ENCODE data around the gene PABPC1L. TPM values are rescaled to one million over a fixed set of nuclear protein-coding genes. Genes with fewer than 3 reads are reported as not detected.
A peak's percentile ranks its signal among the peaks of the same experiment; 100 is the strongest.

Gene PABPC1L
- total and polyA plus RNA-seq, 2 of the 13 experiments (the other 11 are each of a cell fraction or from before 2014, with no cell fraction given): 30.8 to 252 TPM

GRCh38 chr20:44969300-44969894 is 59.5 kb downstream of the PABPC1L start:
- ChIA-PET CTCF (ENCODE audit: low intra/inter-chr PET ratio, low total read pairs) (no interaction called here), POLR2A (interaction anchor here (2.9 kb wide), 1 partner anchor 10 kb away, joined by 11 read pairs; the partner anchor contains the start of gene TOMM34)
- H3K9me3 ChIP-seq (ENCODE audit: low read length): no peaks in the 10 kb centered on the region
- DNase-seq (ENCODE audit: low spot score) (no peak), ATAC-seq (no peak), FAIRE-seq (no peak)
- WGBS (ENCODE audit: low lambda C conversion rate): 81% methylated on average over 3 of the region's 3 CpGs
- H3K4me2 ChIP-seq (ENCODE audit: low read depth, low read length): no peak overlapping the region
- peaks cover 48% of the 10 kb centered on the region for H3K79me2 ChIP-seq (ENCODE audit: insufficient read depth, low read length)
- TF ChIP-seq RXRA (CRISPR knock-in tag; IDR thresholded peaks at IDR 0.05) (no peak), PBX3 (CRISPR knock-in tag; IDR thresholded peaks at IDR 0.05; ENCODE audit: borderline replicate concordance) (no peak), ZNF629 (CRISPR knock-in tag; conservative IDR thresholded peaks at IDR 0.05) (no peak), IRF2 (CRISPR knock-in tag; IDR thresholded peaks at IDR 0.05) (no peak), HMGA1 (CRISPR knock-in tag; conservative IDR thresholded peaks at IDR 0.05) (no peak)
- no peak overlapping the region for H3K27ac ChIP-seq (ENCODE audit: extremely low read length, insufficient read depth, low read length)
- H4K20me1 ChIP-seq (ENCODE audit: insufficient read depth, low read length): no peaks in the 10 kb centered on the region
- peaks cover 8 to 15% of the 10 kb centered on the region in 2 experiments for H3K36me3 ChIP-seq (replicated peaks in 1 of 2; ENCODE audit: control insufficient read depth in 1 of 2, insufficient read depth in 2 of 2, low read length in 2 of 2)
- peaks cover 49% of the 10 kb centered on the region for H3K4me1 ChIP-seq (ENCODE audit: insufficient read depth, low read length)
- H3K9ac ChIP-seq (ENCODE audit: insufficient read depth, low read depth, low read length): no peak overlapping the region
- no peak overlapping the region for H2AFZ ChIP-seq (ENCODE audit: low read length)
- peaks cover 0 to 4% of the 10 kb centered on the region in 2 experiments; a peak in 1 of 5 replicates for H3K27me3 ChIP-seq (ENCODE audit: control insufficient read depth in 1 of 2, insufficient read depth in 2 of 2, low read length in 2 of 2)
- intact Hi-C loops (cut with micrococcal nuclease; ENCODE audit: unreplicated experiment) (no loop called here), in situ Hi-C loops (cut with HindIII; ENCODE audit: extremely low pct_ligation_motif_present, low pct_unique_long_range_greater_than_20kb) (no loop called here)
- no TSS peak for BruUV-seq (replicated peaks)
- no peak overlapping the region for H3K4me3 ChIP-seq (replicated peaks in 1 of 3; ENCODE audit: insufficient read depth in 1 of 3, low read depth in 2 of 3, low read length in 3 of 3)

- no peak overlapping the region for H2AFZ ChIP-seq (ENCODE audit: low read length)
- peaks cover 48% of the 10 kb centered on the region for H3K79me2 ChIP-seq (ENCODE audit: insufficient read depth, low read length)
- H3K4me2 ChIP-seq (ENCODE audit: low read depth, low read length): no peak overlapping the region
- CTCF ChIA-PET (ENCODE audit: low intra/inter-chr PET ratio, low total read pairs): no interaction called here
- no peak overlapping the region for H3K9ac ChIP-seq (ENCODE audit: insufficient read depth, low read depth, low read length)
- H4K20me1 ChIP-seq (ENCODE audit: insufficient read depth, low read length): no peaks in the 10 kb centered on the region
- H3K27me3 ChIP-seq (ENCODE audit: control insufficient read depth in 1 of 2, insufficient read depth in 2 of 2, low read length in 2 of 2): peaks cover 0 to 4% of the 10 kb centered on the region in 2 experiments; a peak in 1 of 5 replicates
- H3K36me3 ChIP-seq (replicated peaks in 1 of 2; ENCODE audit: control insufficient read depth in 1 of 2, insufficient read depth in 2 of 2, low read length in 2 of 2): peaks cover 14 to 23% of the 10 kb centered on the region in 2 experiments
- 92% methylated on average over 1 of the region's 1 CpG for WGBS (ENCODE audit: low lambda C conversion rate)
- H3K4me3 ChIP-seq (replicated peaks in 1 of 3; ENCODE audit: insufficient read depth in 1 of 3, low read depth in 2 of 3, low read length in 3 of 3): no peak overlapping the region
- no peak for FAIRE-seq
- peak; percentile 88 for TF ChIP-seq ATF7 (IDR thresholded peaks at IDR 0.05)
- no peak for TF ChIP-seq ATF7 (CRISPR knock-in tag; IDR thresholded peaks at IDR 0.05)
- no peak for TF ChIP-seq EHMT2 (IDR thresholded peaks at IDR 0.05; ENCODE audit: borderline replicate concordance, low read depth, low read length)
- H3K4me1 ChIP-seq (ENCODE audit: insufficient read depth, low read length): peaks cover 43% of the 10 kb centered on the region
- POLR2A ChIA-PET: interaction anchor here (2.9 kb wide), 1 partner anchor 11 kb away, joined by 11 read pairs; the partner anchor contains the start of gene TOMM34
- BruUV-seq (replicated peaks): no TSS peak
- no peak overlapping the region for H3K27ac ChIP-seq (ENCODE audit: extremely low read length, insufficient read depth, low read length)
- no peaks in the 10 kb centered on the region for H3K9me3 ChIP-seq (ENCODE audit: low read length)
- no peak for DNase-seq (ENCODE audit: low spot score)
- in situ Hi-C loops (cut with HindIII; ENCODE audit: extremely low pct_ligation_motif_present, low pct_unique_long_range_greater_than_20kb) (no loop called here), intact Hi-C loops (cut with micrococcal nuclease; ENCODE audit: unreplicated experiment) (no loop called here)
- ATAC-seq: no peak
These were observed 60.4 kb downstream of the PABPC1L start for GRCh38 chr20:44970243-44970757.

All from HepG2 (cell line).